NCI-H2227 treated with DMSO at 0.1 percent for 48 hours (cell line): ENCODE data around the gene TMEM170A.

ENCODE experiments used
- DNase-seq: peaks from one replicate; lab custom pipeline; 2025; lab: John Stamatoyannopoulos, UW

Gene TMEM170A

DNA sequence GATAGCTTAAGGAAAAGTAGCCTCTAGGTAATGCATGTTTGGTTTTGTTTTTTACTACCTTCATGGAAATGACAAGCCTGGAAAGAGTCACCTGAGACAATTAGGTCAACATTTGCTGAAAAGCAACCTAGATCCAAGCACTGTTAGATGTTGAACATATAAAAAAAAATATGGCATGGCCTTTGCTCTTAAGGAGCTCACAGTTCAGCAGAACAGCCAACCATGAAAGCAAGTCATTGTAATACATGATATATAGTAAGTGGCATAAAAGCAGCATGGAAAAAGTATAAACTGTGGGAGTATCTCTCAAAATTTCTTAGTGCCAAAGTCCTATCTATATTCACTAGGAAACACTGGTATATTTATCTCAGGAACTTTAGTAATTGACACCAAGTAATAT, 62.8 kb downstream of the TMEM170A start:
- DNase-seq, result no peak

DNA sequence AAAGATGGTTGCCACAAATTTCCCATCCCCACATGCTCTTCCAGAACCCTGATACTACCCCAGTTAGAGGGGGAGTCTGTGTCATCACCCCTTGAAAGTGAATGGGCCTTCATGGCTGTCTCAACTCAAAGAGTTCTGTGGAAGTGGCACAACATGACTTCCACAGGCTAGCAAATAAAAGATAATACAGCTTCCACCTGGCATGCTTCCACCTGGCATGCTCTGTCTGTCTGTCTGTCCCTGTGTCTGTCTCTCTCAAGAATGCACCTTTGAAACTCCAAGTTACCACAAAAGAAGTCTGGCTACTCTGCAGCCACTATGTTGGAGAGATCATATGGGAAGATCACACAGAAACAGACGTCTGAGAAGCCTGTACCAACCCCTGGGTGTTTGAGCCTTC, 66.2 kb downstream of the TMEM170A start:
- DNase-seq, result no peak

DNA sequence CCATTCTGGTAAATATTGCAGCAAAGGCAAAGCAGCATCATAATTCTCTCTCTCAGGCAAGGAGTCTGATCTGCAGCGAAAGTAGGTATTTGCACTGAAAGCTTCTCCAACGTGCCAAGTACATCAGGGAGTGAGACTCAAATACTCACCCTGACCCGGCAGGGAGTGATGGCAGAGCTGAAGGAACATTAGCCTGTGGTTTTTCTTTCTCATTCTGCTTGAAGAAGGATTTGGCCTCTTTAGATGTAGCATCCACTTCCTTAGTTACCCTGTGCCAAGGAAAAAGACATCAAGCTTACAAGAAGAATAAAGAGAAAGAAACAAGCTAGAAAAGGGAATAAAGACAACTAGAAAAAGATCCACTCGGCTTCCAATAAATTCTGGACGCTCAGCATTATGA, 69.5 kb downstream of the TMEM170A start:
- DNase-seq, result no peak
